Measurements from ENCODE around the gene L3MBTL4.
"Not testable (repeated sequence)": the region's sequence is repeated elsewhere in the genome, so short reads cannot be mapped to it uniquely, and the experiment has no call there.

Gene L3MBTL4

DNA sequence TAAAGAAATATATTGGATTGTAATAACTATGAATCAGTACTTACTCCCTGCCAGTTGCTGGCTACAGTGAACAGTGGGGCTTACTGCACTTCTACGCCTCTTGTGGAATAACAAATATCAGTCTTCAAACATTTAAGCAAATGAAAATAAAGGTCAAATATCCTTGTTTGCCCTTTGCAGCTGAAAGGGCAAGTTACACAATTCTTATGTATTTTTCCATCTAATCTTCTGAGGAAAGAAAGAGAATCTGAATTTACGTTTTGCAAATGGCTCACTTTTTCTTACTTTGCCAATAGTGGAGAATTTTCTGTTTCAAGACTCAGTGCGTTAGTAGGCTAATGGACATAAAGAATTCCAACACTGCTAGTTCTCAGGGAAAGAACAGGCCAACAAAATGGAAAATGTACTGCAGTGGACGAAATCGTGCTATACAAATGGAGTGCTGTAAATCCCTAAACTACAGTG, 362.2 kb downstream of the L3MBTL4 start:
- H3K36me3 ChIP-seq (ENCODE audit: insufficient read depth, low read length), result no peaks in the 10 kb centered on the region
- no peaks in the 10 kb centered on the region for H3K27me3 ChIP-seq (ENCODE audit: insufficient read depth, low read length)
- no peak overlapping the region for H2AFZ ChIP-seq (ENCODE audit: low read length, unreplicated experiment)
- peaks cover 25% of the 10 kb centered on the region for H3K4me1 ChIP-seq (ENCODE audit: control insufficient read depth, insufficient read depth, low read length, unreplicated experiment)
- no peak overlapping the region for H3K4me3 ChIP-seq (ENCODE audit: low read depth, low read length)
- no peak overlapping the region for H3K27ac ChIP-seq (ENCODE audit: low read depth, low read length)
- H3K79me2 ChIP-seq (ENCODE audit: control insufficient read depth, insufficient read depth, low read length, unreplicated experiment), result no peaks in the 10 kb centered on the region

- not testable (repeated sequence) for H2AFZ ChIP-seq (ENCODE audit: low read length, unreplicated experiment); H3K27ac ChIP-seq (ENCODE audit: low read depth, low read length); H3K79me2 ChIP-seq (ENCODE audit: control insufficient read depth, insufficient read depth, low read length, unreplicated experiment); H3K4me1 ChIP-seq (ENCODE audit: control insufficient read depth, insufficient read depth, low read length, unreplicated experiment); H3K27me3 ChIP-seq (ENCODE audit: insufficient read depth, low read length); H3K4me3 ChIP-seq (ENCODE audit: low read depth, low read length); H3K36me3 ChIP-seq (ENCODE audit: insufficient read depth, low read length)
Observed at GRCh38 chr18:6047596-6047995, 367.1 kb downstream of the L3MBTL4 start.

- Histone ChIP-seq H2AFZ (ENCODE audit: low read length, unreplicated experiment) (no peak overlapping the region), H3K36me3 (ENCODE audit: insufficient read depth, low read length) (no peaks in the 10 kb centered on the region), H3K27me3 (ENCODE audit: insufficient read depth, low read length) (peaks cover 6% of the 10 kb centered on the region; the same call in 1 of the 2 replicates), H3K27ac (ENCODE audit: low read depth, low read length) (no peak overlapping the region), H3K4me3 (ENCODE audit: low read depth, low read length) (no peak overlapping the region), H3K79me2 (ENCODE audit: control insufficient read depth, insufficient read depth, low read length, unreplicated experiment) (no peaks in the 10 kb centered on the region), H3K4me1 (ENCODE audit: control insufficient read depth, insufficient read depth, low read length, unreplicated experiment) (no peaks in the 10 kb centered on the region)
Observed at GRCh38 chr18:6044773-6045172, 369.9 kb downstream of the L3MBTL4 start.

DNA sequence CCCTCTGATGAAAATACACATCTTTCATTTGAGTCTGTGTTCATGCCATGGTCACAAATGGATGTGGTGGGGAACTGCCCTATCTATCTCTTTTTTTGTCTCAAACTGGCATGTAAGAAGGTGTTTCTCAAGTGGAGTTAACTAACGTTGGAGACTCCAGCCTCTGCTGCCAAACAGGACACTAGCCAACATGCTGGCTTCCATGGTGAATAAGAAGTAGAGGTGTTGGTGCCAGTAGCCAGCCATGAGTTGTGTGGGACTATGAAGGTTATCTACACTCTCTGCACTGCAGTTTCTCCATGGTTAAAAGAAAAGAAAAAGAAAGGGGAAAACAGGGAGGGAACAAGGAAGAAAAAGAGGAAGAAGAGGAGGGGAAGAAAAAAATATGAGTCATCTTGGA, 370.4 kb downstream of the L3MBTL4 start:
- Histone ChIP-seq H3K36me3 (ENCODE audit: insufficient read depth, low read length) (no peaks in the 10 kb centered on the region), H2AFZ (ENCODE audit: low read length, unreplicated experiment) (no peak overlapping the region), H3K79me2 (ENCODE audit: control insufficient read depth, insufficient read depth, low read length, unreplicated experiment) (no peaks in the 10 kb centered on the region), H3K4me1 (ENCODE audit: control insufficient read depth, insufficient read depth, low read length, unreplicated experiment) (no peaks in the 10 kb centered on the region), H3K27me3 (ENCODE audit: insufficient read depth, low read length) (peaks cover 6% of the 10 kb centered on the region; the same call in 1 of the 2 replicates), H3K4me3 (ENCODE audit: low read depth, low read length) (no peak overlapping the region), H3K27ac (ENCODE audit: low read depth, low read length) (no peak overlapping the region)

DNA sequence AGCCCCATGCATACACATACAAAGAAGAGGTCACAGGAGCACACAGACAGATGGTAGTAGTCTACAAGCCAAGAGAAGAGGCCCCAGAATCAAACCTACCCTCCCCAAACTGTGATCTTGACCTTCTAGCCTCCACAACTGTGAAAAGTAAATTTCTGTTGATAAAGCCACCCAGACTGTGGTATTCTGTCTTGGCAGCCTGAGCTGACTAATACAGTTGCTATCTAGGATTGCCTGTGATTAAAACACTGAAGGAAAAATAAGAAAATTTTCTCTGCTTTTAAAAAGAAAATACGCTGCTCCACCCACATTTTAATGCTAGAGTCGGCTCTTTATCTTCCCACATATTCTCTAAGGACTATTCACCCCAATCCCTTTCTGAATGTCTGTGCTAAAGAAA, 375.7 kb downstream of the L3MBTL4 start:
- no peak overlapping the region for H3K27ac ChIP-seq (ENCODE audit: low read depth, low read length)
- H3K27me3 ChIP-seq (ENCODE audit: insufficient read depth, low read length), result no peaks in the 10 kb centered on the region
- no peaks in the 10 kb centered on the region for H3K36me3 ChIP-seq (ENCODE audit: insufficient read depth, low read length)
- H3K79me2 ChIP-seq (ENCODE audit: control insufficient read depth, insufficient read depth, low read length, unreplicated experiment), result no peaks in the 10 kb centered on the region
- peaks cover 3% of the 10 kb centered on the region for H3K4me1 ChIP-seq (ENCODE audit: control insufficient read depth, insufficient read depth, low read length, unreplicated experiment)
- H3K4me3 ChIP-seq (ENCODE audit: low read depth, low read length), result no peak overlapping the region
- H2AFZ ChIP-seq (ENCODE audit: low read length, unreplicated experiment), result no peak overlapping the region

GRCh38 chr18:6031442-6031841, 383.3 kb downstream of the L3MBTL4 start:
- no peak overlapping the region for H3K27ac ChIP-seq (ENCODE audit: low read depth, low read length)
- no peaks in the 10 kb centered on the region for H3K79me2 ChIP-seq (ENCODE audit: control insufficient read depth, insufficient read depth, low read length, unreplicated experiment)
- no peaks in the 10 kb centered on the region for H3K4me1 ChIP-seq (ENCODE audit: control insufficient read depth, insufficient read depth, low read length, unreplicated experiment)
- H3K36me3 ChIP-seq (ENCODE audit: insufficient read depth, low read length), result no peaks in the 10 kb centered on the region
- H2AFZ ChIP-seq (ENCODE audit: low read length, unreplicated experiment), result no peak overlapping the region
- no peak overlapping the region for H3K4me3 ChIP-seq (ENCODE audit: low read depth, low read length)
- H3K27me3 ChIP-seq (ENCODE audit: insufficient read depth, low read length), result no peaks in the 10 kb centered on the region

GRCh38 chr18:6031002-6031401, 383.7 kb downstream of the L3MBTL4 start:
- Histone ChIP-seq H2AFZ (ENCODE audit: low read length, unreplicated experiment) (no peak overlapping the region), H3K36me3 (ENCODE audit: insufficient read depth, low read length) (no peaks in the 10 kb centered on the region), H3K27me3 (ENCODE audit: insufficient read depth, low read length) (no peaks in the 10 kb centered on the region), H3K4me3 (ENCODE audit: low read depth, low read length) (no peak overlapping the region), H3K79me2 (ENCODE audit: control insufficient read depth, insufficient read depth, low read length, unreplicated experiment) (no peaks in the 10 kb centered on the region), H3K27ac (ENCODE audit: low read depth, low read length) (no peak overlapping the region), H3K4me1 (ENCODE audit: control insufficient read depth, insufficient read depth, low read length, unreplicated experiment) (no peaks in the 10 kb centered on the region)

- no peak overlapping the region for H3K4me3 ChIP-seq (ENCODE audit: low read depth, low read length)
- H3K36me3 ChIP-seq (ENCODE audit: insufficient read depth, low read length), result no peaks in the 10 kb centered on the region
- H2AFZ ChIP-seq (ENCODE audit: low read length, unreplicated experiment), result no peak overlapping the region
- no peaks in the 10 kb centered on the region for H3K79me2 ChIP-seq (ENCODE audit: control insufficient read depth, insufficient read depth, low read length, unreplicated experiment)
- H3K4me1 ChIP-seq (ENCODE audit: control insufficient read depth, insufficient read depth, low read length, unreplicated experiment), result no peaks in the 10 kb centered on the region
- H3K27me3 ChIP-seq (ENCODE audit: insufficient read depth, low read length), result no peaks in the 10 kb centered on the region
- H3K27ac ChIP-seq (ENCODE audit: low read depth, low read length), result no peak overlapping the region
Observed at GRCh38 chr18:6024745-6025248, 389.9 kb downstream of the L3MBTL4 start.

DNA sequence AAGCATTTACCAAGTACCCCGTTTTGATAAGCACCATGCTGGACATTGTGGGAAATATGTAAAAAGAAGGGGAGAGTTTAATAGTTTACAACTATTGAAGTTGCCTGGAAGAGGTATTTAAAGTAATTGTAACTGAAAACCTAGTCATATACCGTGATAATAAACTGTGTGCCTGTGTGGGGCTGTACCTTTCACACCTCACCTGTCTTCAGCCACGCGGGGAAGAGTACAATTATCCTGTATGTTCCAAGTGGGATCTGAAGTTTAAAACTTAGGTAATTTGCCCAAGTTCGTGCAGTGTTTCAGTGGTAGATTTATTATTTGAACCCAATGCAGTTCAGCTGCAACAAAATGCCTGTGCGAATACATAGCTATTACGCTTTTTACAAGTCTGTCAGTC, 391.2 kb downstream of the L3MBTL4 start:
- no peak overlapping the region for H3K27ac ChIP-seq (ENCODE audit: low read depth, low read length)
- H2AFZ ChIP-seq (ENCODE audit: low read length, unreplicated experiment), result no peak overlapping the region
- H3K4me1 ChIP-seq (ENCODE audit: control insufficient read depth, insufficient read depth, low read length, unreplicated experiment), result no peaks in the 10 kb centered on the region
- no peaks in the 10 kb centered on the region for H3K36me3 ChIP-seq (ENCODE audit: insufficient read depth, low read length)
- no peak overlapping the region for H3K4me3 ChIP-seq (ENCODE audit: low read depth, low read length)
- H3K27me3 ChIP-seq (ENCODE audit: insufficient read depth, low read length), result no peaks in the 10 kb centered on the region
- no peaks in the 10 kb centered on the region for H3K79me2 ChIP-seq (ENCODE audit: control insufficient read depth, insufficient read depth, low read length, unreplicated experiment)

GRCh38 chr18:6022845-6023244, 391.9 kb downstream of the L3MBTL4 start:
- no peaks in the 10 kb centered on the region for H3K36me3 ChIP-seq (ENCODE audit: insufficient read depth, low read length)
- H3K4me1 ChIP-seq (ENCODE audit: control insufficient read depth, insufficient read depth, low read length, unreplicated experiment), result no peaks in the 10 kb centered on the region
- no peaks in the 10 kb centered on the region for H3K27me3 ChIP-seq (ENCODE audit: insufficient read depth, low read length)
- no peaks in the 10 kb centered on the region for H3K79me2 ChIP-seq (ENCODE audit: control insufficient read depth, insufficient read depth, low read length, unreplicated experiment)
- no peak overlapping the region for H2AFZ ChIP-seq (ENCODE audit: low read length, unreplicated experiment)
- H3K27ac ChIP-seq (ENCODE audit: low read depth, low read length), result no peak overlapping the region
- no peak overlapping the region for H3K4me3 ChIP-seq (ENCODE audit: low read depth, low read length)

- H2AFZ ChIP-seq (ENCODE audit: low read length, unreplicated experiment), result no peak overlapping the region
Observed at GRCh38 chr18:6022074-6022444, 392.7 kb downstream of the L3MBTL4 start.

More at GRCh38 chr18:6022074-6022444, 392.7 kb downstream of the L3MBTL4 start:
- H3K36me3 ChIP-seq (ENCODE audit: insufficient read depth, low read length), result no peaks in the 10 kb centered on the region
- H3K79me2 ChIP-seq (ENCODE audit: control insufficient read depth, insufficient read depth, low read length, unreplicated experiment), result no peaks in the 10 kb centered on the region
- no peak overlapping the region for H3K4me3 ChIP-seq (ENCODE audit: low read depth, low read length)
- no peaks in the 10 kb centered on the region for H3K27me3 ChIP-seq (ENCODE audit: insufficient read depth, low read length)
- H3K27ac ChIP-seq (ENCODE audit: low read depth, low read length), result no peak overlapping the region
- H3K4me1 ChIP-seq (ENCODE audit: control insufficient read depth, insufficient read depth, low read length, unreplicated experiment), result no peaks in the 10 kb centered on the region
